ENCODE measurements around the gene TCF19. TPM values are rescaled to one million over a fixed set of nuclear protein-coding genes. Genes with fewer than 3 reads are reported as not detected.
A peak's percentile ranks its signal among the peaks of the same experiment; 100 is the strongest.

Gene TCF19
- total RNA-seq, 4 donors from 2014 or later: 1.5 to 5.1 (median 2.6) TPM

DNA sequence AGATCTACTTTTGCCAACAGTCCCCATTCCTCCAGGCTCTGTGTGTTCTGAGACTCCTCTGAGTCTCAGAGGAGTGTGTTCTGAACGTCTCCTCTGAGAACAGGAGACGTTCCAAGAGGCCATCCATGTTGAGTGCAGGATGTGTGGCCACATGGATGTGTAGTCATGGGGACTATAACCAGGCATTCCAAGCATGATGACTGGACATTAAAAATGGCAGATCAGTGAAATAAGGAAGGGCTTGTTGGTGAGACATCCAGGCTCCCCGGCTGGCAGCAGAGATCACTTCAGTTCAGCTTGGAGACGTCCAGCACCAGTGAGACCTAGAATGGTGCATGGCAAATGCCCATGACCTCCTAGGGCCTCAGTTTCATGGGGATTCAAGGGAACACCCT lies 46.4 kb downstream of the TCF19 start:
- in situ Hi-C loops (cut with MboI; ENCODE audit: low sequenced_read_pairs in 4 of 4) (loop anchor here in 1 of 4 donors (5.0 kb wide), 1 partner anchor 68 kb away; the partner anchor contains the start of gene HLA-C), intact Hi-C loops (cut with DNase I; ENCODE audit: low total_unique reads) (no loop called here)
- no peak for ATAC-seq
- no peak for TF ChIP-seq POLR2A (IDR thresholded peaks at IDR 0.05)
- TF ChIP-seq, protein P1, sequence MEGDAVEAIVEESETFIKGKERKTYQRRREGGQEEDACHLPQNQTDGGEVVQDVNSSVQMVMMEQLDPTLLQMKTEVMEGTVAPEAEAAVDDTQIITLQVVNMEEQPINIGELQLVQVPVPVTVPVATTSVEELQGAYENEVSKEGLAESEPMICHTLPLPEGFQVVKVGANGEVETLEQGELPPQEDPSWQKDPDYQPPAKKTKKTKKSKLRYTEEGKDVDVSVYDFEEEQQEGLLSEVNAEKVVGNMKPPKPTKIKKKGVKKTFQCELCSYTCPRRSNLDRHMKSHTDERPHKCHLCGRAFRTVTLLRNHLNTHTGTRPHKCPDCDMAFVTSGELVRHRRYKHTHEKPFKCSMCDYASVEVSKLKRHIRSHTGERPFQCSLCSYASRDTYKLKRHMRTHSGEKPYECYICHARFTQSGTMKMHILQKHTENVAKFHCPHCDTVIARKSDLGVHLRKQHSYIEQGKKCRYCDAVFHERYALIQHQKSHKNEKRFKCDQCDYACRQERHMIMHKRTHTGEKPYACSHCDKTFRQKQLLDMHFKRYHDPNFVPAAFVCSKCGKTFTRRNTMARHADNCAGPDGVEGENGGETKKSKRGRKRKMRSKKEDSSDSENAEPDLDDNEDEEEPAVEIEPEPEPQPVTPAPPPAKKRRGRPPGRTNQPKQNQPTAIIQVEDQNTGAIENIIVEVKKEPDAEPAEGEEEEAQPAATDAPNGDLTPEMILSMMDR (IDR thresholded peaks at IDR 0.05 in 4 of 5, conservative IDR thresholded peaks at IDR 0.05 in 1 of 5): no peak
- DNase-seq: no peak
- Histone ChIP-seq H3K36me3 (peaks cover 0 to 4% of the 10 kb centered on the region in 2 donors), H3K27ac (peak overlapping the region; percentile 76 to 83 (median 80)), H3K9me3 (no peaks in the 10 kb centered on the region), H3K27me3 (no peaks in the 10 kb centered on the region), H3K4me1 (peaks cover 15 to 17% of the 10 kb centered on the region in 2 donors), H3K4me3 (peak overlapping the region in 2 of 4 donors; percentile 54 to 61)

DNA sequence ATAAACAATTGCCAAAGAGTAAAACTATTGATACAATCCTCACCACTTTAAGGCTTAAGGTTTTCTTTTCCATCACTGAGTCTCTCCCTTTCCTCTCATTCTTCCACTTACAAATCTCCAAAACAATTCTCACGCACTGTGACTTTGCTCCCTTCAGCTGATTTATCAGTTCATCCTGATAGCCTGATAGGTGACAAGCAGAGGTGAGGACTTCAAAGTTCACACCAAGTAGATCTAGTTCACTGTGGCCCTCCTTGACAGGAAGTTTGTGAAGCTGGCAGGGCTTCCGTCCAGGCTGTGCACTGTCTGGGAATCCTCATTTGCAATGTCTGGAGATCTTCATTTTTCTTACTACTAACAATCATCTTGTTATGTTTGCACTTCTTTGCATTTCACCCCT lies 47.2 kb downstream of the TCF19 start:
- Histone ChIP-seq H3K4me1 (peaks cover 15 to 17% of the 10 kb centered on the region in 2 donors), H3K36me3 (peaks cover 0 to 4% of the 10 kb centered on the region in 2 donors), H3K27me3 (no peaks in the 10 kb centered on the region), H3K4me3 (no peak overlapping the region), H3K27ac (no peak overlapping the region), H3K9me3 (no peaks in the 10 kb centered on the region)
- no peak for TF ChIP-seq POLR2A (IDR thresholded peaks at IDR 0.05)
- TF ChIP-seq, protein P1 (IDR thresholded peaks at IDR 0.05 in 4 of 5, conservative IDR thresholded peaks at IDR 0.05 in 1 of 5): no peak
- in situ Hi-C loops (cut with MboI; ENCODE audit: low sequenced_read_pairs in 4 of 4): loop anchor here in 1 of 4 donors (5.0 kb wide), 1 partner anchor 67 kb away; the partner anchor contains the start of gene HLA-C
- intact Hi-C loops (cut with DNase I; ENCODE audit: low total_unique reads): no loop called here
- DNase-seq (no peak), ATAC-seq (no peak)

- H3K9me3 ChIP-seq: no peaks in the 10 kb centered on the region
- no peaks in the 10 kb centered on the region for H3K36me3 ChIP-seq
- H3K27ac ChIP-seq: no peak overlapping the region
- H3K4me1 ChIP-seq: peaks cover 7 to 8% of the 10 kb centered on the region in 2 donors
- TF ChIP-seq POLR2A (IDR thresholded peaks at IDR 0.05): no peak
- TF ChIP-seq, protein P1 (IDR thresholded peaks at IDR 0.05 in 4 of 5, conservative IDR thresholded peaks at IDR 0.05 in 1 of 5): no peak
- H3K27me3 ChIP-seq: no peaks in the 10 kb centered on the region
- H3K4me3 ChIP-seq: no peak overlapping the region
- ATAC-seq: no peak
- in situ Hi-C loops (cut with MboI; ENCODE audit: low sequenced_read_pairs in 4 of 4) (loop anchor here in 1 of 4 donors (5.0 kb wide), 1 partner anchor 64 kb away; the partner anchor contains the start of gene HLA-C), intact Hi-C loops (cut with DNase I; ENCODE audit: low total_unique reads) (no loop called here)
- DNase-seq: no peak
These were observed 50.1 kb downstream of the TCF19 start for GRCh38 chr6:31208506-31208905.

- DNase-seq: no peak
- intact Hi-C loops (cut with DNase I; ENCODE audit: low total_unique reads): no loop called here
- H3K27ac ChIP-seq: no peak overlapping the region
These were observed 50.7 kb downstream of the TCF19 start for GRCh38 chr6:31209137-31209536.

More at GRCh38 chr6:31209137-31209536, 50.7 kb downstream of the TCF19 start:
- TF ChIP-seq POLR2A (IDR thresholded peaks at IDR 0.05): no peak
- TF ChIP-seq, protein P1 (IDR thresholded peaks at IDR 0.05 in 4 of 5, conservative IDR thresholded peaks at IDR 0.05 in 1 of 5): no peak
- no peak for ATAC-seq
- in situ Hi-C loops (cut with MboI; ENCODE audit: low sequenced_read_pairs in 4 of 4): loop anchor here in 1 of 4 donors (5.0 kb wide), 1 partner anchor 63 kb away; the partner anchor contains the start of gene HLA-C
- H3K9me3 ChIP-seq: no peaks in the 10 kb centered on the region
- H3K4me3 ChIP-seq: no peak overlapping the region
- no peaks in the 10 kb centered on the region for H3K36me3 ChIP-seq
- H3K27me3 ChIP-seq: no peaks in the 10 kb centered on the region
- H3K4me1 ChIP-seq: peaks cover 4 to 6% of the 10 kb centered on the region in 2 donors
